Measurements from ENCODE around the gene GABRB2.

GABRB2 gene

DNA sequence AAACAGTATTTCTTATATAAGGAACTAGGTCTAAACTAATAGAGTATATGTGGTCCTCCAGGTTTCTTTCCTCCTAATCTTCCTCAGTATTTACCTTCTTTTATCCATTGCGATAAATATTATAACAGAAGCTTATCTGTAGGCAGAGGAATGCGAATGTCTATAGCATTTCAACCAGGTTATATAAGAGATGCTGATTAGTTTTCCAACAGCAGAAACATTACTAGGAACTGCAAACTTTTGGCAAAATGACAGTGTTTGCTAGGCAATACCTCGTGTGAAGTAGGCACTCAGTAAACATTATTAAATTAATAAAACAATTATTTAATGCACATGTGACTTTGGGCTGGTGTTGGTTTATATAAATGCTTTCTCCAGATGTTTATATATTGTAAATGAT, 206.5 kb downstream of the GABRB2 start:
- Histone ChIP-seq H3K4me1 (ENCODE audit: insufficient read depth, low read length) (peaks cover 6% of the 10 kb centered on the region; the same call in 1 of the 2 replicates), H3K27me3 (ENCODE audit: insufficient read depth, low read length) (no peaks in the 10 kb centered on the region), H3K27ac (ENCODE audit: low read depth, low read length) (no peak overlapping the region), H3K36me3 (ENCODE audit: insufficient read depth, low read length) (no peaks in the 10 kb centered on the region), H3K4me3 (ENCODE audit: low read length) (no peak overlapping the region), H3K9ac (ENCODE audit: low read depth, low read length) (no peak overlapping the region), H3K9me3 (ENCODE audit: insufficient read depth, low read depth, low read length) (no peaks in the 10 kb centered on the region)
- whole genome bisulfite sequencing, result 100% methylated on average over 1 of the region's 3 CpGs

DNA sequence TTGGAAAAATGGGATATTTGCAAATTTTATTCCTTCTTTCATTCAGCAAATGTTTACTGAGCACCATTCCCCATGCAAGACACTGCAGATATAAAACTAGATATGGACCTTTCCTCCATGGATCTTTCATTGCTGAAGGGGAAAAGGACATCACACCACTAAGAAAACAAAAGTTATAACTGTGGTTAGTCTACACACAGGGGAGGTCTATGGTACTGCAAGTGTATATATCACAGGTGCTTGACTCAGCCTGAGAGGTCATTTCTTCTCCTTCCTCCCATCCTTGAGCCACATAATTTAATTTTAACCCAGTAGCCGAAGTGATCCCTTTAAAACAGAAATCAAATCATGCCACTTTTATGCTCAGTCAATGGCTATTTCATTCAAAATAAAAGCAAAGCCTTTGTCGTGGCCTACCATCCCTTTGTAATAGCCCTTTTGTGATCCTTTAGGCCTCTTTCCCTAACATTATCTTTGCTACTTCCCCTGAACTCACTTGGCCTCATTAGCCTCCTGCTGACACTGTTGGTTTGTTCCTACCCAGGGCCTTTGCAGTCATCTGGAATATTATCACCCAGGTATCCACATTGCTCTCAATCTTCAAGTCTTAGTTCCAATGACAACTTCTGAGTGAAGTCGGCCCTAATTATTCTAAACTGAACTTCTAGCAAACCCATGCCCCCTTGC, 213.2 kb downstream of the GABRB2 start:
- 54% methylated on average over 3 of the region's 3 CpGs for WGBS

DNA sequence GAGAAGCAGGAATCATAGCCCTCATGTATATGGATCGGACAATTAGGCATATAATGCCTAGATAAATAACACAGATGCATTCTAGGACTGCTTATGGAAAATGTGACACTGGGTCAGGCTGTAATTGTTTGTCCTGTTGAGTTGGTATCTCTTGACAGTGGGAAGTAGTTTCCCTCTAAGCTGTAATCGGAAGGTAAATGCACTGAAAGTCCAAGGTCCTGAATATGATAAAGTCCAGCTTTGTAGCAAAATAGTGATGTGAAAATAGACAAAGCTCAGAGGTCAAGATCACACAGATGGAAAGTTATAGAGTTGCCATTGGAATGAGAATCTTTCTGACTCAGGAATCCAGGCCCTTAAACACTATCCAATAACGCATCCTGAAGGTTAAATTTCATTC, 214.2 kb downstream of the GABRB2 start:
- Histone ChIP-seq H3K36me3 (ENCODE audit: insufficient read depth, low read length) (no peaks in the 10 kb centered on the region), H3K9ac (ENCODE audit: low read depth, low read length) (no peak overlapping the region), H3K27me3 (ENCODE audit: insufficient read depth, low read length) (no peaks in the 10 kb centered on the region), H3K27ac (ENCODE audit: low read depth, low read length) (no peak overlapping the region), H3K9me3 (ENCODE audit: insufficient read depth, low read depth, low read length) (no peaks in the 10 kb centered on the region), H3K4me1 (ENCODE audit: insufficient read depth, low read length) (peaks cover 43% of the 10 kb centered on the region), H3K4me3 (ENCODE audit: low read length) (no peak overlapping the region)
- WGBS, result 91% methylated on average over 2 of the region's 3 CpGs

More for the DNA sequence above, 213.2 kb downstream of the GABRB2 start:
- no peaks in the 10 kb centered on the region for H3K9me3 ChIP-seq (ENCODE audit: insufficient read depth, low read depth, low read length)
- peaks cover 33% of the 10 kb centered on the region for H3K4me1 ChIP-seq (ENCODE audit: insufficient read depth, low read length)
- H3K27me3 ChIP-seq (ENCODE audit: insufficient read depth, low read length), result no peaks in the 10 kb centered on the region
- H3K36me3 ChIP-seq (ENCODE audit: insufficient read depth, low read length), result no peaks in the 10 kb centered on the region
- no peak overlapping the region for H3K27ac ChIP-seq (ENCODE audit: low read depth, low read length)
- no peak overlapping the region for H3K9ac ChIP-seq (ENCODE audit: low read depth, low read length)
- no peak overlapping the region for H3K4me3 ChIP-seq (ENCODE audit: low read length)

DNA sequence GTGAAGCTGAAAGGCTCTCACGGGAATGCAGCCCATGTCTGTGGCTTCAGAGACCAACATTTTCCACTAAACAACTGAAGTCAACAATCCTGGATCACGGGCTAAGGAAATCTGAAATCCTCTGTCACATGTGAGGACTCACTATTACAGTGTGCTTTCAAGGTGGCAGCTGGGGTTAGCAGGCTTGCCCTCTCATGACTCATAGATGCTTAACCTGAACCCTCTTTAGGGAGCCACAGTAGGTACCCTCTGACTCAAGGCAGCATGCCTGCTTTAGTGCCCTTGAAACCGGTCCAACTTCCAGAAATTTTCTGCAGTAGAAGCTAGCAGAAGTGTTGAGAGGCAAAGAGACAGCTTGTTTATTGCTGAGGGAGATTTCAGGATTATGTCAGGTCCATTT, 232.5 kb downstream of the GABRB2 start:
- Histone ChIP-seq H3K4me1 (ENCODE audit: insufficient read depth, low read length) (0 out of 2 replicates have a peak, but pooled peaks cover 3% of the 10 kb centered on the region), H3K9me3 (ENCODE audit: insufficient read depth, low read depth, low read length) (no peaks in the 10 kb centered on the region), H3K36me3 (ENCODE audit: insufficient read depth, low read length) (no peaks in the 10 kb centered on the region), H3K9ac (ENCODE audit: low read depth, low read length) (no peak overlapping the region), H3K27me3 (ENCODE audit: insufficient read depth, low read length) (no peaks in the 10 kb centered on the region), H3K4me3 (ENCODE audit: low read length) (no peak overlapping the region), H3K27ac (ENCODE audit: low read depth, low read length) (no peak overlapping the region)
- WGBS, result 90% methylated on average over 3 of the region's 3 CpGs

DNA sequence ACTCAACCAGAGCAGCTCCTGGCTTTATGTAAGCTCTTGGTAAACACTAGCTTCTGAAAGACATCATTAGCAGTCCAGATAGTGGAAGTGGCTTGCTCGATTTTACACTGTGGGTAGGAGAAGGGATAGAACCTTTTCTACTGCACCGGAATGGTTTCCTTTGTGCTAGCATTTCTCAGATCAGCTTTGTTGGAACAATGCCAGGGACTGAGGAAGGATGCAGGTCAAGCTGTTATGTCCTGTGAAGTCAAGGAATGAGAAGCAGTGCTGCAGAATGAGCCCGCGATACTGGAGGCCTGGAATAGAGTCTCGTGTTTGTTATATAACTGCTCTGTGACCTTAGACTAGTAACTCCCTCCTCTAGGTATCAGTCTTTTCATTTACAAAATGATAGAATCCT, 233.6 kb downstream of the GABRB2 start:
- H3K9ac ChIP-seq (ENCODE audit: low read depth, low read length), result no peak overlapping the region
- no peaks in the 10 kb centered on the region for H3K9me3 ChIP-seq (ENCODE audit: insufficient read depth, low read depth, low read length)
- H3K27ac ChIP-seq (ENCODE audit: low read depth, low read length), result no peak overlapping the region
- H3K36me3 ChIP-seq (ENCODE audit: insufficient read depth, low read length), result no peaks in the 10 kb centered on the region
- H3K4me1 ChIP-seq (ENCODE audit: insufficient read depth, low read length), result 0 out of 2 replicates have a peak, but pooled peaks cover 3% of the 10 kb centered on the region
- 93% methylated on average over 5 of the region's 5 CpGs for WGBS
- H3K27me3 ChIP-seq (ENCODE audit: insufficient read depth, low read length), result no peaks in the 10 kb centered on the region
- H3K4me3 ChIP-seq (ENCODE audit: low read length), result no peak overlapping the region

DNA sequence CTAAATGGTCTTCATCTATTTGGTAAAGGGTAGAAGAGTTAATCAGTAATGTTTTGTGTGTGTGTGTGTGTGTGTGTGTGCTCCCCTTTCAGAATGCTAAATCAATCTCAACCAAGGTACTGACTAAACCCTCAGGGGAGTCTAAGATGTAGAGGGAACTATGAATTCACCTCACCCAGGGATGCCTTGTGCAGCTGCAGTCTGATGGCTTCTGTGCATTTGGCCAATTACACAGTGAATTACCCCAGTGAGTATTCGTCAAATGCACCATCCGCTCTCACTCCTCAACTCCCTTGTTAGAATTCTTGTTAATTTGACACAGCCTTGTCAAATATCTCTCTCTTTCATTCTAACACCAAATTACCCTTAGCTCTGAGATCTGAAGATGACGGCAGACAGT, 234.6 kb downstream of the GABRB2 start:
- Histone ChIP-seq H3K4me3 (ENCODE audit: low read length) (no peak overlapping the region), H3K36me3 (ENCODE audit: insufficient read depth, low read length) (no peaks in the 10 kb centered on the region), H3K4me1 (ENCODE audit: insufficient read depth, low read length) (0 out of 2 replicates have a peak, but pooled peaks cover 3% of the 10 kb centered on the region), H3K9me3 (ENCODE audit: insufficient read depth, low read depth, low read length) (no peaks in the 10 kb centered on the region), H3K27me3 (ENCODE audit: insufficient read depth, low read length) (no peaks in the 10 kb centered on the region), H3K27ac (ENCODE audit: low read depth, low read length) (no peak overlapping the region), H3K9ac (ENCODE audit: low read depth, low read length) (no peak overlapping the region)
- 94% methylated on average over 3 of the region's 3 CpGs for WGBS

DNA sequence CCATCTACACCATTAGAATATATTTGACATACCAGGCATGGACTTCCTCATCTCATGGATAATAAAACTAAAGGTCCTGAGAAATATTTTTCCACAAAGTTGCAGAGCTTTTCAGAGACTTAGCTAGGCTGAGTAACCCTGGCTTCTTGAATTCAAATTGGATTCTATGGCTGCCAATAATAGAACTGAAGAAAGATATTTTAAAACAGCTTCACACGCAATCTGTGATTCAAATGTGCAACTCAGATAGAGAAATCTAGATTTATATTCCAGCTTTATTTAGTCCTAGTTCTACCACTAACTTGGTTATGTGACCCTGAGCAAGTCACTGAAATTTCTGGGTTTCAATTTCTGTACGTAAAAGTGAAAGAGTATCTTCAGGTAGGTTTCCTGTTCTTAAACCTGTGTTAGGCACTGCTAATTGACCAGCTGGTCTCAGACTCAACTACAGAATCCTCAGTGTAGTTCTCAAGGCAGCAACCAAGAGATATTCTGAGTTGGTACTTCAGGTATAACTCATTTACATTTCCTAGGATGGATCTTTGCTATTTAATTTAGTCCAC, 235.3 kb downstream of the GABRB2 start:
- no peaks in the 10 kb centered on the region for H3K9me3 ChIP-seq (ENCODE audit: insufficient read depth, low read depth, low read length)
- WGBS, result 100% methylated on average over 2 of the region's 2 CpGs
- H3K36me3 ChIP-seq (ENCODE audit: insufficient read depth, low read length), result no peaks in the 10 kb centered on the region
- H3K27ac ChIP-seq (ENCODE audit: low read depth, low read length), result no peak overlapping the region
- no peak overlapping the region for H3K9ac ChIP-seq (ENCODE audit: low read depth, low read length)
- no peaks in the 10 kb centered on the region for H3K27me3 ChIP-seq (ENCODE audit: insufficient read depth, low read length)
- 0 out of 2 replicates have a peak, but pooled peaks cover 3% of the 10 kb centered on the region for H3K4me1 ChIP-seq (ENCODE audit: insufficient read depth, low read length)
- no peak overlapping the region for H3K4me3 ChIP-seq (ENCODE audit: low read length)

DNA sequence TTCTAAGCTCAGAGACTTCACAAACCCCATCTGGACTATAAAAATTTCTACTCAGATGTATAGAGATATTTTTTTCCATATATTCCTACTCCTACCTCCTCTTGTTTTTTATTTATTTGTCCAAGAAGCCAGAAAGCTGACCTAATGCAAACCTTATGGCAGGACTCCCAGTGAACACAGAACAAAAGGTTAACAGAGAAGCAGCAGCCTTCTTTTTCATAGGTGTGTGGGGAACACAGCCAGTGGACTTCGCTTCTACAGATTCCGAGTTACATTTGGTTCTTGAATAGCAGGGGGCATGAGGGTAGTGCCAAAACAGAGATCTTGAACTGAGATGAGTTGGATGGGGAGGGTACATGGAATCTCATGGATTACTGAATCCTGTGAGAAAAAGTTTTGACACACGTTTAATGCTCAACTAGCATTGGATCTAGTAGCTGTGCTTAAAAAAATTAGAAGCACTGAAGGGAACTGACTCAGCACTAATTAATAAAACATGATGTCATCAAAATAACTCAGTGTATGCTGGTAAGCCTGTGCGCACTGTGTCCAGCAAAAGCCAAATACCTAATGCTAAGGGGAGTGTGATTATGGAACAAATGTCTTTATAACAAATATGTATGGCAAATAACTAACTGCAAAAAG, 240.1 kb downstream of the GABRB2 start:
- Histone ChIP-seq H3K27ac (ENCODE audit: low read depth, low read length) (no peak overlapping the region), H3K9ac (ENCODE audit: low read depth, low read length) (no peak overlapping the region), H3K9me3 (ENCODE audit: insufficient read depth, low read depth, low read length) (no peaks in the 10 kb centered on the region), H3K4me1 (ENCODE audit: insufficient read depth, low read length) (no peaks in the 10 kb centered on the region), H3K27me3 (ENCODE audit: insufficient read depth, low read length) (no peaks in the 10 kb centered on the region), H3K36me3 (ENCODE audit: insufficient read depth, low read length) (no peaks in the 10 kb centered on the region), H3K4me3 (ENCODE audit: low read length) (no peak overlapping the region)
- WGBS, result 91% methylated on average over 4 of the region's 4 CpGs

DNA sequence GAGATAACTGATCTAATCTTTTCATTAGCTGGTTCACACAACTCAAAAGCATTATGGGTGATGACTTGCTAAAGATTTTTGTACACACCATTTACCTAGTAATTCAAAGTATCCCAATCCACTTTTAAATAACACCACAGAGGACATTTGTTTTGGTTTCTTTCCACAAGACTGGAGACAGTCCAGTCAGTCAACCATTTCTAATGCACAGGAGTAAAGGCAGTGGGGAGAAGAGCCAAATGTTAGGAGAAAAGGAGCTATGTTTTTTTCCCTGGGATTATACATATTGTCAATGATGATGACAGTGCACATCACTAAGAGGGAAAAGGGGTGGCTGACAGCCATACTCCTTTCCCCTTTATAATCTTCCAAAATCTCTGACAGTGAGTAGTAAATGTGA, 240.9 kb downstream of the GABRB2 start:
- Histone ChIP-seq H3K27me3 (ENCODE audit: insufficient read depth, low read length) (no peaks in the 10 kb centered on the region), H3K4me3 (ENCODE audit: low read length) (no peak overlapping the region), H3K4me1 (ENCODE audit: insufficient read depth, low read length) (no peaks in the 10 kb centered on the region), H3K9me3 (ENCODE audit: insufficient read depth, low read depth, low read length) (no peaks in the 10 kb centered on the region), H3K27ac (ENCODE audit: low read depth, low read length) (no peak overlapping the region), H3K9ac (ENCODE audit: low read depth, low read length) (no peak overlapping the region), H3K36me3 (ENCODE audit: insufficient read depth, low read length) (no peaks in the 10 kb centered on the region)

DNA sequence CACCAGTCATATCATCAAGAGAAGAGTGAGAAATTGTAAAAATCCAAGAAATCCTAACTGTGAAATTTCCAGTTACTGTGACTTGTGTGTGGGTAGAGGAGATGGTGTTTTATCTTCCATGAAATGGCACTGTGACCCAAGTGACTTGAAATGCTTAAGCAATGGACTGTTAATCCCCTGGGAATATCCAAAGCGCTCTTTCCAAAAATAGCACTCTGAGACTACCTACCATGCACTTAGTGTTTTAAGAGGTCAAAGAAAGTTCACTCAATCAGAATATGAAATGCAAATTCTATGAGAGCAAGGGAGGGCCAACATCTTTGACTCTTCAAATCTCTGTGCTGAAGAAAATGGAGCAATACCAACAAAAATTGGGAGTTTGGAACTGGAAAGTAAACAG, 244.0 kb downstream of the GABRB2 start:
- WGBS, result 100% methylated on average over 1 of the region's 1 CpG
- H3K27ac ChIP-seq (ENCODE audit: low read depth, low read length), result no peak overlapping the region
- H3K27me3 ChIP-seq (ENCODE audit: insufficient read depth, low read length), result no peaks in the 10 kb centered on the region
- no peaks in the 10 kb centered on the region for H3K36me3 ChIP-seq (ENCODE audit: insufficient read depth, low read length)
- H3K4me3 ChIP-seq (ENCODE audit: low read length), result no peak overlapping the region
- H3K9ac ChIP-seq (ENCODE audit: low read depth, low read length), result no peak overlapping the region
- no peaks in the 10 kb centered on the region for H3K9me3 ChIP-seq (ENCODE audit: insufficient read depth, low read depth, low read length)
- H3K4me1 ChIP-seq (ENCODE audit: insufficient read depth, low read length), result no peaks in the 10 kb centered on the region

DNA sequence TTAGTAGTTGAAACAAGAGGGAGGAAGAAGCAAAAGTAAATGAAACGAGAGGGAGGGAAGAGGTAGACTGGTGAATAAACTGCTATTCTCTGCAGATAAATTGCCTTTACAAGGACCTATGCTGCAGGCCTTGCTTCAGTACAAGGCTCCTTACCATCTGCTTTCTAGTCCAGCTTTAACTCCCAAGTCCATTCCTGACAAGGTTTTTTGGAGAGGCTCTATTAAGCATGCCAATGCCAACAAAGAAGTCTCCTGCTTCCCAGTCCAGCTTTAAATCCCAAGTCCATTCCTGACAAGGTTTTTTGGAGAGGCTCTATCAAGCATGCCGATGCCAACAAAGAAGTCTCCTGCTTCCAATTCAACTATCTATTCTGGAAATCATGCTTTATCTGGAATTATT, 244.9 kb downstream of the GABRB2 start:
- Histone ChIP-seq H3K27me3 (ENCODE audit: insufficient read depth, low read length) (no peaks in the 10 kb centered on the region), H3K36me3 (ENCODE audit: insufficient read depth, low read length) (no peaks in the 10 kb centered on the region), H3K9ac (ENCODE audit: low read depth, low read length) (no peak overlapping the region), H3K4me3 (ENCODE audit: low read length) (no peak overlapping the region), H3K4me1 (ENCODE audit: insufficient read depth, low read length) (no peaks in the 10 kb centered on the region), H3K27ac (ENCODE audit: low read depth, low read length) (no peak overlapping the region), H3K9me3 (ENCODE audit: insufficient read depth, low read depth, low read length) (no peaks in the 10 kb centered on the region)
- 98% methylated on average over 2 of the region's 2 CpGs for WGBS

Data from HUES64 (cell line).